GOT3 (cell line): Measurements from ENCODE around the gene LYRM4.

Source experiments
- DNase-seq: peaks from one replicate; lab custom pipeline; 2025; ENCODE audit warnings: mixed read lengths; lab: John Stamatoyannopoulos, UW

LYRM4 gene

DNA sequence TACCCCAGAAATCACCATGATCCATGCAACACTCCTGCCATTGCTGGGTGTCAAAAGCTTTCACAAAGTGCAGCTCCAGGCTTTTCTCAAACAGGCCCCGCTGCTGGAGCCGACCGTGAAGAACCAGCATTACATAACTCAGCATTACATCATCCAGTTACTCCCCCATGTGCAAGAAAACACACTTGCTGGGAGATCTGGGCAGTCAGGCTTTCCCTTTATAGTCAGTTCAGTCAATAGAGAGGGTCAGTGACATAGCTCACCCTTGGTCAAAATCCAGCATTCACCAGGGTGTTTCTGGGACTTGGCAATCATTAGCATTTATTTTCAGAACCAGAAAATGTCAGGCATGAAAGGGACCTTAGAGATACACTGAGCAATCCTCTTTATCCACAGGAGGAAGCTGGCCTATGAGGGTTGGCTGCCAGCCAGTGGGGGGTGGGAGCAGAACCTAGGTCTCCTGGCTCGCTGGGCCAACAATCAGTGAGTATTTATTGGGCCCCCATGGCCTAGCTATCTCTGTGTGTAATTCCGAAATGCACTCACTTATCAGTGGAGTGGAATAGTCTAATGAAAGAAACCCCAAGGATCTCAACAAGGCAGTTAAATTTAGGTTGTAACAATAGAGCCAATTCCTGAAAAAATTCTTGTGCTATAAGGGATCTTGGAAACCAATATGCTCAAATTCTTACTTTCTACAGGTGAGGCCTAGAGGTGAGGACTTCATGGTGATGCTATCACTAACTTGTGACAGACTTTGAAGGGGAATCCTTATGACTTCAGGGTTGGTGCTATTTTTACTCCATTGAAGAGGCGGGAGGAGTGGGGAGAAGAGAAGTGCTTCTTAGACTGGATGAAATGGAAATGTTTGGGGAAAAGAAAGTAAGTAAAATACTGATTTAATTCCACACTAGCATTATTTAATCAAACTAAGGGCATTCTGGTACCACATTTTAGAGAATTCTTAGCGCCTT is 54.6 kb downstream of the LYRM4 start:
- no peak for DNase-seq

DNA sequence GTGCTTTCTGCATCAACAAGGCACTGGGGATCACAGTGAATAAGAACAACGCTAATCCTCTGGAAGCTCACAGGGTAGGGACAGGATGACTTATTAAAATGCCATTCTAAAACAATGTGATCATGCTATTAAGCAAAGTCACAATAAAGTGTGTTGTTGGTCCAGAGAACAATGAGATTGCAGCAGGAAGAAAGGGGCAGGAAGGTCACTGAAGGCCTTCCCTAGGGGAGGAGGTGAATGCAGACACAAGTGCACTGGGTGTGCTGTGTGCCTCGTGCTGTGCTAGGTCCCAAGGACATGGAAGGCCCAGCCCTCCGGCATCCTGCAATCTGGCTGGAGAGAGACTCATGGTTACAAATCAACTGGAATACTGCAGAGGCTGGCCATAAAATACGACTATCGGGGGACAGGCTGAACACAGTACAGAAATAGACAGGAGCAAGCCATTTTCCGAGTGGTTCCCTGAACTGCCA is 55.7 kb downstream of the LYRM4 start:
- DNase-seq = no peak

- no peak for DNase-seq
These were observed 56.4 kb downstream of the LYRM4 start for GRCh38 chr6:5204376-5204775.

DNA sequence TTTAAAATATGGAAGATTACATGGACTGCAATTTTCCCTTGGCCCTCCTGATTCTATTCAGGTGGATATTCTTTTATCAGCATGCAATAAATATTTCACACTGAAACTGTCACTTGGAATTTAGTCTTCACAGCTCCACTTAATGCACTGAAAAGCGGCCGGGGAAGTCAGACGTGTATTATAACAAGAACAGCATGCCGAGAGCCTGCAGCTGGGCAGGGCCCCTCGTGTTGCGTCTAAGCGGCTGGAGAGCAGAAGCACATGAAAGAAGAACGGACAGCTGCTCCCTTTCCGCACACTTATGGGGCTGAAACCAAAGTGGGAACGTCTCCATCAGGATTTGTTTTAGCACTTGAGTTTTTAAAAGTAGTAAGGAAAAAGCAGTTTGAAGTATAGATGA is 57.2 kb downstream of the LYRM4 start:
- no peak for DNase-seq

- no peak for DNase-seq
These were observed 57.8 kb downstream of the LYRM4 start for GRCh38 chr6:5202941-5203340.

- no peak for DNase-seq
These were observed 58.5 kb downstream of the LYRM4 start for GRCh38 chr6:5202206-5202605.

- no peak for DNase-seq
These were observed 59.5 kb downstream of the LYRM4 start for GRCh38 chr6:5201271-5201670.

DNA sequence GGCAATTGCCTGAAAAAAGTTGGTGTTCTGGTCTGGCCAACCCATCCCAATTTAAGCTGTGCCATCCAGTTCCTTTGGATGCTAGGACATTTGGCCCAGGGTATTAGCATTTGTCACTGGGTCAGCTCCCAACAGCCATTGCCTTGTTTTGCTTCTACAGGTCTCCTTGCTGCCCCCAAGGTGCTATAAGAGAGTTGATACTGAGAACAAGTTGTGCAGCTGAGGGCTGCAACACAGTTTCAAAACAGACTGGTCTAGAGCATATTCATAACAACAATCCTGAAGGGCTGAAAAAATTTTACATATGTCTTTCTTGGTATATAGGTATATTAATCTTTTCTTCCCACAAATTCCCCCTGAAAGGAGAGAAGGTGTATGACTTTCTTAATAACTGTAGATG is 61.0 kb downstream of the LYRM4 start:
- DNase-seq = no peak

DNA sequence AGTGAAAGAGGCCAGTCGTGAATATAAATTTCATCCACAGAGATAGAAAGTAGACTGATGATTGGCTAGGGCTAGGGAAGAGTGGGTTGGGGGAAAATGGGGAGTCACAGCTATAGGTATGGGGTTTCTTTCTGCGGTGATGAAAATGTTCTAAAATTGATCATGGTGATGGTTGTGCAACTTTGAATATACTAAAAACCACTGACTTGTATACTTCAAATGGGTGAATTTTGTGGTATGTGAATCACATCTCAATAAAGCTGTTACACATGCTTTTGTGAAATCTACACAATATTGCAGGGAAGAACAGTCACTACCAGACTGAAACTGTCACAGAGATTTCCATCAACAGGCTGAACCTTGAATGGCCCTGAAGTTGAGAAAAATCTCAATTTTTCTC is 61.5 kb downstream of the LYRM4 start:
- DNase-seq = no peak

GRCh38 chr6:5197084-5197483 is 63.7 kb downstream of the LYRM4 start:
- DNase-seq = no peak

- DNase-seq = no peak
These were observed 68.5 kb downstream of the LYRM4 start for GRCh38 chr6:5192135-5192794.

- DNase-seq = no peak
These were observed 69.0 kb downstream of the LYRM4 start for GRCh38 chr6:5191722-5192121.

- no peak for DNase-seq
These were observed 69.5 kb downstream of the LYRM4 start for GRCh38 chr6:5191222-5191621.

- DNase-seq = no peak
These were observed 70.2 kb downstream of the LYRM4 start for GRCh38 chr6:5190507-5190906.

- DNase-seq = no peak
These were observed 72.1 kb downstream of the LYRM4 start for GRCh38 chr6:5188646-5189045.

DNA sequence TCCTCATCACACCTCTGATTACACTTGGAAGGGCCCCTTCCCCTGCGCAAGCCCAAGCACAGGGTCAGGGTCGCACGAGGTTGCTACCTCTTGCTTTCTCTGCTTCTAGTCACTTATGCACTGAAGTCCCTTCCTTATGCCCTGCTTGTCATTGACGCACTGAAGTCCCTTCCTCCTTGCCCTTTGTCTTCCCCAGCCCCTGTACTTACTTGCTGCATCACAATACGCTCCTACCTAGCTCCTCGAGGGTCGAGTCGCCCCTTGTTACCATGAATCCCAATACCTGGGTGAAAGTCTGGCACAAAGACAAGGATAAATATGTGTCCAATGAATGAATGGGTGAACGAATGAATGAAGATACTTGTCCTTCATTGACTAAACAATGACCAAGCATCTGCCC is 75.9 kb downstream of the LYRM4 start:
- no peak for DNase-seq

DNA sequence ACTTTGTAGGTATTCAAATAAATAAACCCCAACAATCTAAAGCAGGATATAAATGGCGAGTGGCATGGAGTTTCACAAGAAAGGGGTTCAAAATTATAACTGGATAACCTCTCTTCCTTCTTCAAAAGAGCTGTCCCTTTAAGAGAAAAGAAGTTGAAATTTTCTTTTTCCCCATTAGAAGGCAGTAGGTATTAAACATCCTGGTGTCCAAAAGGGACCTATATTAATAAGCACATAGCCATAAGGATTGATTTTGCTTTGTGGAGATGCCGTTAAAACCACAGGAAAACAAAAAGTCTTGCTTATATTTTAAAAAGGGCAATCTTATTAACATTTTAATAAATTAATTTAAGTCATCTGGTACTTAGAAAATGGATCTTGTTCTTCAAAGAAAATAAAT is 76.5 kb downstream of the LYRM4 start:
- DNase-seq = no peak

DNA sequence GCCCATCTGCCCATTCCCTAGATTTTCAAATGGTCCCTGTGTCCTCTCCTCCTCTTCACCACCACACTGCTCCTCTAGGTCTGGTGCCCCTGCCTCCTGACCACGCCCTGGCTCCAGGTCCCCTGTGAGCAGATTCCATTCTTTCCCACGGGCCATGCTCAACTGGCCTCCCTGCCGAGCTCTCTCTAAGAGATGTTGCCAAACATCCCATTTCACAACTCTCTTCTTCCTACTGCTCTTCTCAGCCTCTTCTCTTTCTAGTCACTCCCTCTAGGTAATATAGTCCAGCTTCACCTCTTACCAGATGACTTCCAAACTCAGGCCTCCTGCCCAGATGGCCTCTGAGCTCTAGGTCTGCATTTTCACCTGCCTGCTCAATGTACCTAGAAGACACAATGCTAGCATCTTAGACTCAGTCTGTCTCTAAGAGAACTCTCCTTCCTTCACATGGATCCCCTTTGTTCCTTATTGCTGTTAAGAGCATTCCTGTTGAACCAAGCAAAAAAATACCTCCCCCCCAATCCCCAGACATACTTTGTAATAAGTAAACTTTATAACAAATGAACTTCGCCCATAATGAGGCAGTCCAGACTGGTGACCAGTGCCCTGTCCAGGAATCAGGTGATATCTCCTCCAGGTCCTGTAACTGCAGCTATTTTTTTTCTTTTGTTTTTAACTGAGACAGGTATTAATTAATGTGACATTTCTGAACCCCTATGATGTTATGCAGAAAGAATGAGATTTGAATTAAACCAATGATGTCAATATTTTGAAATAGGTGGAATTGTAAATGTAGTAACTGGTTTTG is 79.0 kb downstream of the LYRM4 start:
- no peak for DNase-seq

DNA sequence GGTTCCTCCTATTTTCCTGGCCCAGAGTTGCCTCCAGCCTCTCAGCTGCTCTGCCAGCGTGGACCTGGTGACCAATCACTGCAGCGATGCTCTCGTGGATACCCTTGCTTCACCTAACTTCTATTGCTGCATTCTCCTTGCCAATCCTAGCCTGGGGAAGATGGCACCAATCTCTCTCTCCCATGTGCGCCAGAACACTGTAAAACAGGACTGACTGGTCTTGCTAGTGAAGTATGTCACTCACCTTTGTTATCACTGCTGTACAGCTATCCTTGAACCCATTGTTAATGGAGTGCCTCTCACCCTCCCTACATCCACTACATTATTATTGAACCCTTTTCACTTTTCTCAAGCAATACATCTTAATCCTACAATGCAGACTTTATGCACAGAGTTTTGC is 80.1 kb downstream of the LYRM4 start:
- no peak for DNase-seq

DNA sequence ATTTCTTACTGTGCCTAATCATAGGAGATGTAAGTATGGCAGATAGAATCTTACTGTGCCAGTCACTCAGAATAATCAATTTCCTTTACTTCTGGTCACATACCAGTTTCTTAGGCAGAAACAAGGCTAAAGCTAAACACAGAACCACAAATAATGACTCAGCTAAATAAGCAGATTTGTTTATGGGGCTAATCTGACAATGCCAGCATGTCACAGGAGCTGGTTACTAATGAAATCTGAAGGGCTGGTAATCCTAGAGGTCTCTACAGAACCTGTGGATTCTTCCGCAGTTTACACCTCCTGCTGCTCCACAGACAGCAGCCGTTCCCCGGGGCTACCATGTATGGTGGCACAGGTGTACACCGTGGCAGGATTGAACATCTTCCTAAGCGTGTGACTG is 80.8 kb downstream of the LYRM4 start:
- DNase-seq = no peak

- no peak for DNase-seq
These were observed 81.9 kb downstream of the LYRM4 start for GRCh38 chr6:5178806-5179205.

GRCh38 chr6:5175635-5176034 is 85.1 kb downstream of the LYRM4 start:
- no peak for DNase-seq
